SHP77 treated with DMSO at 0.1 percent for 48 hours (cell line): ENCODE measurements around the gene RHOT1.
"Not testable (repeated sequence)": the region's sequence is repeated elsewhere in the genome, so short reads cannot be mapped to it uniquely, and the experiment has no call there.

ENCODE experiments used
- DNase-seq: peaks from one replicate; lab custom pipeline; 2025; lab: John Stamatoyannopoulos, UW

RHOT1 gene

DNA sequence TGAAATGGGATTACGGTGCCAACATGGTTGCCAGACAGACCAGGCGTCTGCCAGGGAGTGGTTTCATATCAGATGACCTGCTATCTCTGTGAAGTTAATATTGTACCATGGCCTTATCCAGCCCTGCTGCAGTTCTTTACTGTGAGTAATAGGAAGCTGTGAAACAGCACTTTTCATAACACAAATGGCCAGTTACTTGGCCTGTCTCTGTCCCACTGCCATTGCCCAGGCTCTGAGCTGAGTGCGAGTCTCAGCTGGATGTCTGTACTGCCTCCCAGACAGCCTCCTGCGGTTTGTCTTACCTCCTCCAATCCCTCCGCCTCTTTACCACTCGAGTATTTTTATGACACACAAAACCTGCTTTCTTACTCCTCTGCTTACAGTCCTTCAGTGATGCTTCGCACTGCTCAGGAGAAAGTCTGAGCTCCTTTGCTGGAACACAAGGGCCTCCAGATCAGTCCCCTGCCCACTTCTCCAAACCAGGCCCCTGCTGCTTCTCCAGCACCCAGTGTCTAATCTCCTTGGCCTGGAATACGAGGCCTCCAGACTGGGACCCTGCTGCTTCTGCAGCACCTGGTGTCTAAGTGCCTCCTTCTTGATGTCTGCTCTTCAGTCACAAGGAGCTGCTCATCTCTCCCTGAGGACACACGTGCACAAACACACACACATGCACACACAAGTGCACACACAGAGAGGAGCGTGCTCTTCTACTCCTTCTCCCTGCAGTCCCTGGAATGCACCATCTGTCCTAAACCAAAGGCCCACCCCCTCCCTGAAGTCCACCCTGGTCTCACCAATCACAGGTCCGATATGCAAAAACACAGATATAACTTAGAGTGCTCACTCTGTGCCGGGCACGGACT, 17.1 kb upstream of the RHOT1 start:
- DNase-seq: no peak

DNA sequence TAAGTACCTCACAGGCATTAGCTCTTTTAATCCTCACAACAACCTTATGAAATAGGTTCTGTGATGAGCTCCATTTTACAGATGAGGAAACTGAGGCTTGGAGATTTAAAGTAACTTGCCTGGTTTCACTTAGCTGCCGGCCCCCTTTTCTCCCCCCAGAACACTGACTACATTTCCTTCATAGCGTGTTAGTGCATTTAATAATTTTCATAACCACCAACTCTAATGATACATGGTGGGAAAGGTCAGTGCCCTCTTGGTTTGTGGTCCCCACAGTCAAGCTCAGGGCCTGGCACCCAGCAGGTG, 16.5 kb upstream of the RHOT1 start:
- no peak for DNase-seq

DNA sequence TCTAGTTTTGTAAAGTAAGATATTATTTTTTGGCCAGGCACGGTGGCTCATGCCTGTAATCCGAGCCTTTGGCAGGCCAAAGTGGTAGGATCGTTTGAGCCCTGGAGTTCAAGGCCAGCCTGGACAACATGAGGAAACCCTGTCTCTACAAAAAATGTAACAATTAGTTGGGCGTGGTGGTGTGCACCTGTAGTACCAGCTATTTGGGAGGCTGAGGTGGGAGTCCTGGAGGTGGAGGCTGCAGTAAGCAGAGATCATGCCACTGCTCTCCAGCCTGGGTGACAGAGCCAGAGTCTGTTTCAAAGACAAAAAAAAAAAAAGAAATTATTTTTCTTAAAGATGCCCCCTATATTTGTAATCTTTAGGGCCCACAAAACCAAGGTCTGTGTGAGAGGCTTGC, 16.0 kb upstream of the RHOT1 start:
- DNase-seq: no peak

DNA sequence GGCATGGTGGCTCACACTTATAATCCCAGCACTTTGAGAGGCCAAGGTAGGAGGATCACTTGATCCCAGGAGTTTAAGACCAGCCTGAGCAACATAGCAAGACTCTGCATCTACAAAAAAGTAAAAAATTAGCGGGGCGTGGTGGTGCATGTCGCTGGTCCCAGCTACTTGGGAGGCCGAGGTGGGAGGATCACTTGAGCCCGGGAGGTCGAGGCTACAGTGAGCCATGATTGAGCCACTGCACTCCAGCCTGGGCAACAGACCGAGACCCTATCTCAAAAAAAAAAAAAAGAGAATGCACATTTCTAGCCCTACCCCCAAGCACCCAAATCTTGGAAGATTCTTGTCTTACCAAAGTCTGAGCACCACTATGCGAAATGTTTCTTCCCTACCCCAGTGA, 15.6 kb upstream of the RHOT1 start:
- DNase-seq: no peak

DNA sequence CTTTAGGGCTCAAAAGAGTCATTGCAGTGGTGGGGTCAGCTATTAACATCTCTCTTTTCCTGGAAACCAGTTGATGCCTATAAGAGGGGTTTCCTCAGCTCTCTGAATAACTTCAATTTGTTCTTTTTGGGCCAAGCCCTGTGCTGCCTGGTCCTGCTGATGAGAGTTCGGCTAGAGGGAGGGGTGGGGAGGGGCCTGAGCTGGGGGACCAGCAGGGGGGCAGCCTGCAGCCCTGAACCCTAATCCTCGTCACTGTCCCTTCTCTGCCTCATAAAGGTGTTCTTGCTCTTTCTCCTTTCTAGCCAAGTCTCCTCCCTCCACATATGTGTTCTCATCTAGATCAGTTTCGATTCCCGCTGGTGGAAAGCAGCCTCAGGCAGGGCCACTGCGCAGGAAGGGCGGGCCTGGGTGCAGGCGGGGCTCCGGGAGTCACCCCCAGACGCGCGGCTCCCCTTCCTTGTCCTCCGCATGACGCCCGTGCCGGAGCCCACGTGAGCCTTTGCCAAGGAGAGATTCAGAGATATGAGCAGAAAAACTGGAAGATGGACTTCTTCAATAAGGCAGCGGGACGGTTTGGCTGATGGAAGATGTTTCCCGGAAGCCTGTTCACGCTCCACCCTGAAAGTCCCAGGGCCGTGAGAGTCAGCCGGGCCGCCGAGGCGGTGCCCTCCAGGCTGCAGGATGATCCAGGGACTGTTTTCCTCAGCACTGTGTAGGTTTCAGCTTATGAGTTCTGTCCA, 15.0 kb upstream of the RHOT1 start:
- DNase-seq: peak; percentile 9

DNA sequence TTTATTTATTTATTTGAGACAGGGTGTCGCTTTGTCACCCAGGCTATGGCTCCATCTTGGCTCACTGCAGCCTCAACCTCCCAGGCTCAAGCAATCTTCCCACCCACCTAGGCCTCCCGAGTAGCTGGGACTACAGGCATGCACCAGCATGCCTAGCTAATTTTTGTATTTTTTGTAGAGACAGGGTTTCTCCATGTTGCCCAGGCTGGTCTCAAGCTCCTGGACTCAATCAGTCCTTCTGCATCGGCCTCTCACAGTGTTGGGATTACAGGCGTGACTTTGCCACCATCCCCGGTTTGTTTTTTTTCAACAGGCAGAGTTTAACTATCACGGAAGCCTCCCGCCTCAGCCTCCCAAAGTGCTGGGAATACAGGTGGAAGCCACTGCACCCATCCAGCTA, 13.8 kb upstream of the RHOT1 start:
- not testable (repeated sequence) for DNase-seq

DNA sequence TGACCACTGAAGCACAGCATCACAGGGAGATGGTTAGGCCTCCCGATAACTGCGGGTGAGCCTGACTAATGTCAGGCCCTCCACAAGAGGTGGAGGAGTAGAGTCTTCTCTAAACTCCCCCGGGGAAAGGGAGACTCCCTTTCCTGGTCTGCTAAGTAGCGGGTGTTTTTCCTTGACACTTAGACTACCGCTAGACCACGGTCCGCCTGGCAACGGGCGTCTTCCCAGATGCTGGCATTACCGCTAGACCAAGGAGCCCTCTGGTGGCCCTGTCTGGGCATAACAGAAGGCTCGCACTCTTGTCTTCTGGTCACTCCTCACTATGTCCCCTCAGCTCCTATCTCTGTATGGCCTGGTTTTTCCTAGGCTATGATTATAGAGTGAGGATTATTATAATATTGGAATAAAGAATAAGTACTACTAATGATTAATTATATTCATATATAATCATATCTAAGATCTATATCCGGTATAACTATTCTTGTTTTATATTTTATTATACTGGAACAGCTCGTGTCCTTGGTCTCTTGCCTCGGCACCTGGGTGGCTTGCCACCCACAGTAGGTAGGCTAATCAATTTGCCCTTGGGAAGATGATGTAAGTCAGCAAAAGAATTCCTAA, 6.7 kb upstream of the RHOT1 start:
- not testable (repeated sequence) for DNase-seq

DNA sequence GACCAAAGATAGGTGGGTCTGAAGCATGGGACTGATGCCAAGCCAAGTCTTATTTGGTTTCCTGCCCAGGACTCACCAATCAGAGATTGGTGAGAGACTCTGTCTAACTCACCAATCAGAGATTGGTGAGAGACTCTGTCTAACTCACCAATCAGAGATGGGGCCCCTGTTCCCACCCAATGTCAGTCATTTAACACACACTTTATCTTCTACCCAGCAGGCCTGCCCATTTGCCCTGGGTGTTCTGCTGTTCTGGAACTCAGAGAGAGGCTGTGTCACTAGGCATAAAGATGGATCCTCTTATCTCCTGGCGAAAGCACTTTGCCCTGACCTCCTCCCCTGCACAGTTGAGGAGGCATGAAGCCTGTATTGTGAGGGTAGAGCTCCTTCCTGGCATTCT, 5.4 kb upstream of the RHOT1 start:
- no peak for DNase-seq

DNA sequence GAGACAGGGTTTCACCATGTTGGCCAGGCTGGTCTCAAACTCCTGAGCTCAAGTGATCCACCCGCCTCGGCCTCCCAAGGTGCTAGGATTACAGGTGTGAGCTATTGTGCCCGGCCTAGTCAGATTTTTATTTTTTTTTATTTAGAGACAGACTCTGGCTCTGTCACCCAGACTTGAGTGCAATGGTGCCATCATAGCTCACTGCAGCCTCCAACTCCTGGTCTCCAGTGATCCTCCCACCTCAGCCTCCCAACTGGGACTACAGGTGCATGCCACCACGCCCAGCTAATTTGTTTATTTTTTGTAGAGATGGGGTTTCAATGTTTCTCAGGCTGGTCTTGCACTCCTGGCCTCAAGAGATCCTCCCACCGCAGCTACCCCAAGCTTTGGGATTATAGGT, 2.8 kb upstream of the RHOT1 start:
- not testable (repeated sequence) for DNase-seq

DNA sequence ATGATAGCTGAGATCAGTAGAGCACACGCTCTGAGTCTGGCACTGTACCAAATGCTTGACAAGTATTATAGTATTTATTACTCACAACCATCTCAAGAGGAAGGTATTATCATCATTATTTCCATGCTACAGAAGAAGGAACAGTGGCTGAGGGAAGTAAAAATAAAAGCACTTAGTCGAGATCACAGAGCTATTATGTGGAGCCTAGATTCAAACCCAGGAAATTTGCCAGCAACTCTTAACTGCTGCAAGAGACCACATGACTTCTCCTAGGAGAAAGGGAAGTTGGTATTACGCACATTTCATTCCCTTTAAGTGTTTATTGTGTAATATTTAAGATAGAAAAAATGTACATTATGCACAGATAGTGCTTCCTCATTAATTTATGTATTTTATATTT, 1.0 kb upstream of the RHOT1 start:
- no peak for DNase-seq

DNA sequence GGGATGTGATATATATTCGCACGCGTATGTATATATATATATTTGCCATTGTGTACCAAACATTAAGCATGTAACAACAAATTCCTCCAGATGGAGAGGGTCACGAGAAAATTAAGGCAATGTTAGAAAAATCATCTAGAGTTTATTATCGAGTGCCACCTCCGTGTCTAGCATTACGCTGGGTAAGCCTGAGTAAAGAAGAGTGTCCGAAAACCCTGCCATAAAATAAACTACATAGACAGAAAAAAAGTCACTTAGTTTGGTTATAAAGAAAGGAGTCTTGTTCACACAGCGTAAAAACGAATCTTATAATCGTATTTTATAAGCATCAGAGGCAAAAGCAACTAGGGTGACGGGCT, 644 bp upstream of the RHOT1 start:
- no peak for DNase-seq

DNA sequence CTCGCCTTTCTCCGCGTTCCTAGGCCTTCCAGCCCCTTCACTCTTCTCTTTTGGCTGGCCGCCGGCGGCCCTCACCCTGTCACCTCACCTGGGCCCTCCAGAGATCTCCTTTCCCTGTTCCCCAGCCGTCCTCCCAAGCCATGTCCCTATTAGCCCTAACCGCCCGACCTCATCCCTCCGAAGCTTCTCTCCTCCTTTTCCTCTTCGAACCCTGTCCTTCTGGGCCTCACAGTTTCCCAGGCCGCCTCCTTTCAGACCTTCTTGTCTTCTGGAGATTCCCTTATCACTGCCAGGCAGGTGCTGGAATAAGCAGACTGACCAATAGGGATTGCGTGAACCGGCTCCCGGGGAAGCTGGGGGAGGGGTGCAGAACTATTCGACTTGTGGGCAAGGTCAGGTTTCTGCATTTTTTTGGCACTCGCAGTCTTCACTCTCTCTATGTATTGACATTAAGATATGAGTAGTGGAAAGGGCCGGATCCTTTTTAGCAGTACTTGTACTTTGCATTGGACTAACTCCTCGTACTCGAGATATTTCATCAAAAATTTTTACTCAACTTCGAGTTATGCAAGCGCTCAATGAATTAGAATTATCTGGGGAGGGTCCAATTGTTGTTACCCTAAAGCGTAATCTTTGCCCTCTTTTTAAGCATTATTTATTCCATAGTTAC, 690 bp downstream of the RHOT1 start:
- DNase-seq: peak; percentile 36

DNA sequence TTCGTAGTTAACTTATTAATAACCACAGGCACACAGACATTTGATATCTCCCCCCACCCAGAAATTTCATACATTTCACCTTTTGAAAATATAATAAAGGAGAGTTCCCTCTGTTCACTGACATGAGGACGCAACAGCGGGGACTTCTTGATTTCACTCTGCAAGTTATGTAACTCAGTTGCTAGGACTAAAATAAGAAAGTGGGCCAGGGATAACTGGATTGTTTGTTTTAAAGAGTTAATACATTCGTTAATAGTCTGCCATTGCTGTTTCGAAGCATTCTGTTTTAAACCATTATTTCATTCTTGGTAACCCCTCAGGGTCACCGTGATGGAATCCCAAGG, 1.2 kb downstream of the RHOT1 start:
- no peak for DNase-seq

DNA sequence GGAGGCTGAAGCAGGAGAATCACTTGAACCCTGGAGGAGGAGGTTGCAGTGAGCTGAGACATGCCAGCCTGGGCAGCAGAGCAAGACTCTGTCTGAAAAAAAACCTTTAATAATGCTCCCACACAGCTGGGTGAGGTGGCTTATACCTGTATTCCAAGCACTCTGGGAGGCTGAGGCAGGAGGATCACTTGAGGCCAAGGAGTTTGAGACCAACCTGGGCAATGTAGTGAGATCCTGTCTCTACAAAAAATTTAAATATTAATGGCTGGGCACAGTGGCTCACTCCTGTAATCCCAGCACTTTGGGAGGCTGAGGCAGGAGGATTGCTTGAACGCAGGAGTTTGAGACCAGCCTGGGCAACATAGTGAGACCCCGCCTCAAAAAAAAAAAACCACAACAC, 2.1 kb downstream of the RHOT1 start:
- DNase-seq: not testable (repeated sequence)

DNA sequence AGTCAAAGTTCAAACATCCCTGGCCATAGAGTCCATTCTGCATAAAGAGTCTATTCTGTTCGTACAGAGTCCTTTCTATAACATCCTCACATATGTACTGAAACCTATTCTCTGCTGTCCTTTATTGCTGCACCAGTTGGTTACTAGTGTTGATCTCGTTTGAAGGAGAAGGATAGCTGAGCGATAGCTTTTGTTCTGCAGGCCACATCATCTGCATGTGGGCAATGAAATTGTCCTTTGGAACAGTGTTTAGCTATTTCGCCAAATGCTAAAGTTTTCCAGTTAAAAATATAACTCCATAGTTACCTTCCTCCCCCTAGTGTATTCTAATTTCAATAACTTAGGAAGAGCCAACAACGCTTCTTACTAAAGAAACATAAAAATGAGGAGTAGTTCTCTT, 6.0 kb downstream of the RHOT1 start:
- DNase-seq: no peak

DNA sequence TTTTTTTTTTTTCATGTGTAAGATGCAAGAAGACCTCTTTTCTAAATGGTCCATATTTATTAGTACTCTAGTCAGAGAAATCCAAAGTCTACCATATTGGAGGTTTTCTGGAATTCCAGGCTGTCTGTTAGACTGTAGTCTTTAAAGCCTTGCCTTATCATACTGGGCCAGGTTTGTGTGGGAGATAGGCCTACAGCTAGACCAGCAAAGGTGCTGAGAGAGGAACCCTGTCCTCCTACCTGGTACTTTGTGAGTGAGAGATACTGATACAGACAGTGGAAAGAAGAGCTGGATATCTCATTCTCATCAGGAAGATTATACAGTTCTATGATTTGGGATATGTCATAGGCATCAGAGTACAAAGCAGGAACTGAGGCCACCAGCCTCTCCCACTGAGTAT, 8.1 kb downstream of the RHOT1 start:
- no peak for DNase-seq

DNA sequence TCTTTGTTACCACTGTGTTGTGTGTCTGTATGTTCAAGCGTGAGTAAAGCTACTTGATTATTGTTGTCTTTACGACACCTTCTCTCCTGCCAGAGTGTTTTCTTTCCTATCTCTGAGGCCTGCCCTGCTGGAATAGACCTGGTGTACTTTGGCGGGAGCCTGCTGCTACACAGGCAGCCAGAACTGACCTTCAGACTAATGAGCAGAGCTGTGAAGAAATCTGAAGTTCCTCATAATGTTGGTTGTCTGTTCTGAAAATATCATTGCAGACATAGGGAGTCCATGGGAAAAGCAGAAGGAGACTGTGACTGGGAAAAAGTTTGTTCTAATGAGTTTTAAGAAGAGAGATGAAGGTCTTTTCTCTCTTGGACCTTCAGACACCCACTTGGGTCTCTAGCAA, 9.8 kb downstream of the RHOT1 start:
- DNase-seq: no peak

DNA sequence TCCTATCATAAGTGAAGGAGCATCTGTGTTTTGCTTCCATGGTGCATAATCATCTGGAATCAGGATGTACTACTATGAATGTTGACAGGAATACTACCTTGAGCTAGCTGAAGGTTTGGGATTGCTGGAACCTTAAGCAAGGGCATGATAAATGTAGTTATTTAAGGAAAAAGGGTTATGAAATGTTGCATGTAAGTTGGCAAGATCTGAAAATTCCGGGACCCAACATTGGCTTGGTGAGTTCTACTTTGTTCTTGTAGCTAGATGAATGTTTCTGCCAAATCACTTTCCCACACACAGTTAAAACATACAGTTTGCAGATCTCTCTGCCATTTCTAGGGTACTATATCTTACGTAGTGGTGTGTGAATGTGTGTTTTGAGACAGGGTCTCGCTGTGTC, 13.6 kb downstream of the RHOT1 start:
- no peak for DNase-seq

DNA sequence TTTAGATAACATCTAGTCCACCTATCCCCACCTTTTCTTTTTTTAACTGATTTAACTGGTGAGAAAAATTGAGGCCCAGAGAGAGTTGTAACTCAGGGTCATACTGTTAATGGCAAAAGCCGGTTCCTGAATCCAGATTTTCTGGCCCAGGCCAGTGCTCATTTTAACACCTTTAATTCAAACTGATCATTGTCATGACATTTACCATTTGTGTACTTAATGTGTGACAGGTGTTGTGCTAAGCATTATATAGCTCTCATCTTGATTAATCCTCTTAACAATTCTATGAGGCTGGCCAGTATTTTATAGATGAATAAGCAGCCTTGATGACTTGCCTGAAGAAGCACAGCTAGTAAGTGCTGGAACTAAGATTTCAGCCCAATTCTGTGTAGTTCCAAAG, 14.4 kb downstream of the RHOT1 start:
- DNase-seq: no peak

DNA sequence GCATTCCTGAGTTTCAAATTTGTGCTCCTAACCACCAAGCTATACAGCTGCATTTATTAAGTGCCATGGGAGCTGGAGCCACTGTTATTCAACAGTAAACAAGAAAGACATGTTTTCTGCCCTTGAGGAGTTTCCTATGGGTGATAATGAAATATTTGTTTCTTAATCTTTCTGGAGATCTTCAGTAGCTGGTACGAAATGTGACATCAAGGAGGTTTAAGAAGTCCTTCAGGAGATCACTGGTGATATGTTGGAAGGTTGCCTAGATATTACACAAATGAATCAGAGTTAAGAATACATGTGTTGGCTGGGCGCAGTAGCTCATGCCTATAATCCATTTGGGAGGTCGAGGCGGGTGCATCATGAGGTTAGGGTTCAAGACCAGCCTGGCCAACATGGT, 14.9 kb downstream of the RHOT1 start:
- DNase-seq: no peak

DNA sequence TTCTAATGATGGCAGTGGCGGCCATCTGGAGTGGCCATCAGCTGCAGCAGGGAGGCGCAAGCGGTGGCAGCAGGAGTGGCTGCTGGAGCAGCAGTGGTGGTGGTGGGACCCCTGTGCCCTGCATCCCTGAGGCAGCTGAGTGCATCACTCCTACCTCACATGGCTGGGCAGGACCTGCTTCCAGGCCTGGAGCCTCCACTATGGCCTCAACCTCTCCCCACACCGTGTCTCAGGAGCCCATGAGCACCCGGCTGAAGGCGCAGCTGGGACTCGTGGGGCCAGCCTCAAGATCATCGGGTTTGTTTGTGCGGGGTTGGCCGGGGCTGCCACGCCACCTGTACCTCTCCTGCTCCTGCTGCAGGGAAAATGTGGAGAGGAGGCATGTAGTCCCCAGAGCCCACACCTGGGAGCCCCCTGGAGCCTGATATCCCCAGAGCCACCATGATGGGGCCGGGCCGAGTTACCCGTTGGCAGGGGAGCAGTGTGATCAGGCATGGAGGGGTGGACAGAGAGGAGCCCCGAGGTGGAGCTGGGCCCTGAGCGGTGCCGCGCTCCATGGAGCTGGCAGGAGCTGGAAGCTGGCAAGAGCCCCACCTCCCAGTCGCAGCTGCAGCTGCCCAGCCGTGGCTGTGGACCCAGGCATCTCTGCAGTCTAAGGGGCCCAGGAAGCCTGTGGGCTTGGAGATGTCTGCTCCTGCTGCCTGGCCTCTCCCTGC, 16.7 kb downstream of the RHOT1 start:
- no peak for DNase-seq
